HG03558 (cell line): ENCODE results near the gene AGBL4.

Experiments
- ATAC-seq: cut with Tn5 transposase; IDR thresholded peaks from one replicate; pipeline ENCODE4 v1.9.1; 2021; ENCODE audit warnings: moderate number of reproducible peaks; ENCODE audit not compliant: unreplicated experiment; ENCODE audit errors: extremely low read depth

AGBL4 gene

DNA sequence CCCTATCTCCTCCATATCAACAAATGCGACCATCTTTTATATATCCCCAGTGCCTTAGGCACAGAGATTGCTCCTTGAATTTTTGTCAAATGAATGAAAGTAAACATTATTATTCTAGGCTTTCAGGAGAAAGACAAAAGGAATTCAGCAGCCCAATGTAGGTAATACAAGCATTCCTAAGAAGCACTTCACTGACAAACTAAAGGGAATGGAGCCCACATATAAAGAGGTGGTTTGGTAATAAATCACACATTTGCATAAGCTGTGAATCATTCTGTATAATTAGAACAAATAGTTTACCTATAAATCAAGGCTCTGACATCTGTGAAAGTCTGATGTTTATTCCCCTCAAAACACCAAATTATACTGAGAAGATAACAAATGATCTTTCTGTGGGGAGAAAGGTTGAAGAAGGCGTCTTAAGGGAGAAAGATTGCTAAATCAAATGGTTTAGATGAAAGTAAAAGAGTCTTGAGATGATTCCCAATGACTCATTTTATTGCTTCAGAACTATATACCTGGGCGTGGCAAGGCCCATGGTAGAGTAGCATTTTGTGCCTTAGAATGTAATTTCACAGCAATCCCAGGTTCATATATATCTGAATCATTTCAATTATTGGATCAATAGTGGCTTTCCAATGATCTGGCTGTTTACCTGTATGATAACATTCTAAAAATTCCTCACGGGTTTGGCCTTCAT, 558.1 kb downstream of the AGBL4 start:
- ATAC-seq, result no peak

DNA sequence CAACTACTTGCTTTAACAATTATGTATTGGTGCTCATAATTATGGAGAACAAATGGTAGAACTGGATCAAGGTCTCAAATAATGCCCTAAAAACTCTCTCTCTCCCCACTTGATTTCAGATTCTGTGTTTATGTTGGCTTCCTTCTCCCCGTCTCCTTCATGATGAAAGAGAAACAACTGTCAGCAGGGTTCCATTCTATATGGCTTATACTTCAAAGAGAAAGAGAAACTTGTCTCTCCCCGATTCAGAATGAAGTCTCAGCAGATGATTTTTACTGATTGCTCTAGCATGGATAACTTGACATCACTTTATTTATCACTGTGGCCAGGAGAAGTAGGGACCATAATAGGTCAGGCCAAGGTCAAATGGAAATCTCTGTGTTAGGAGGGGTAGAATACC, 575.6 kb downstream of the AGBL4 start:
- ATAC-seq, result no peak

DNA sequence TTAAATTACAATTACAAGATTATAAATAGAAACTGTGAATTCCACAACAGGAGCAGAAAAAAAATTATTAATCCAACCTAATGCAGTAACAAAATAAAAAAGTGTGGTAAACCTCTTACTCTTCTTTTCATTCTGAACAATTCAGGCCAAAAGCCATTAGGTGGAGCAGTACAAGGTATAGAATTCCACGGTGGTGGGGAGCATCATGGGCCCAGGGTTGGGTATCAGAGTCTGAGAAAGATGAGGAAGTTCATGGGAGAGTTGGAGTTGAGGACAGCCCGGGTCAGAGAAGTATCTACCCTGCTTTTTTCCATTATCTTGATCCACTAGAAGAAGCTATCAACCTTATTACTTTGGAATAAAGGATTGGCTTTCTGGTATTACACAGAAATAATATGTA, 586.9 kb downstream of the AGBL4 start:
- ATAC-seq, result no peak

DNA sequence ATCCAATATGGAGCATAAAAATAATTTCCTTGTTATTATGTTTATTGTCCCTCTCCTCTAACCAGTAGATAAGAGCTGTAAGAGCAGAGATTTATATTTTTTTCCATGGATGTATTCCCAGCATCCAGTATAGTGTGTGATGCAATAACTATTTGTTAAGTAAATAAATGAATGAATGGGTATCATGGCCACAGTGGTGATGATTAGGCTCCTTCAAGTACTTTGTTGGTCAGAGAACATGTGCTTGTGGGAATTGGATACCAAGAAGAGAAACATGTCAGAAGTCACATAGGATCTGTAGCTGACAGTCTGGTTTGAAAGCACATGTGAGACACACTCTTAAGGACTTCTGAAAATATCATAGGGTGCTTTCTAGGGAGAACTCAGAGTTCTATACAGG, 588.5 kb downstream of the AGBL4 start:
- no peak for ATAC-seq

DNA sequence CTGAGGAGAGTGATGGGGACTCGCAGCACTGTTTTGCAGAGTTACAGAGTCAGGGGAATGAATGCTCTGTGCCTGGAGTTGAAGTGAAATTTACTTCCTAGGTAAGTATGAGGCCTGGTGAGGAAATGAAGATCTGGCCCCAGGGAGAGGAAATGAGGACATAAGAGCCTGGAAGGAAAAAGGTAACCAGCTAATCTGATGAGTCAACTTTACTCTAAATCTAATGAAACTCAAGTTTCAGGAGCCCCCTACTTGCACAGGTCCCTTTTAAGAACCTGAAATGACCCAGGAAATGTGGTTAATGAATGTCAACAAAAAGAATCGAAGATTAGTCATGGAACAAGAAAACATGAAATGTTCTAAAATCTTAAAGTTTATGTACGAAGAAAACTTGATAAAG, 599.0 kb downstream of the AGBL4 start:
- no peak for ATAC-seq

DNA sequence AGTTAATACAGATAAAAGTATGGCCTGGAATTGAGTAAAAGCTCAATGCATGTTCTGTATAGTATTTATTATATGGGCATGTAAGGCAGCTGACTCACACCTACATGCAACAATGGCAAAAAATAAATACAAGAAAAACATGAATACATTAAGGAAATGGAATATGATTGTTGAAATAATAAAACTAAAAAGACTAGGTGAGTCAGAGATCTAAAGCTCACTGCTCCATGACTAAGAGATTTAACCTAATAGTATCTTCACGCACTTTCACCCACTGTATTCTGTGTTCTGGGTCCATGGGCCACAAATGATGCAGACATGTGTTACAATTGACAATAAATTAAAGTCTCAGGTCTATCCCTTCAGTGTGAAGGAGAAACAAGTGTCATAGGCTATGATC, 607.0 kb downstream of the AGBL4 start:
- no peak for ATAC-seq

DNA sequence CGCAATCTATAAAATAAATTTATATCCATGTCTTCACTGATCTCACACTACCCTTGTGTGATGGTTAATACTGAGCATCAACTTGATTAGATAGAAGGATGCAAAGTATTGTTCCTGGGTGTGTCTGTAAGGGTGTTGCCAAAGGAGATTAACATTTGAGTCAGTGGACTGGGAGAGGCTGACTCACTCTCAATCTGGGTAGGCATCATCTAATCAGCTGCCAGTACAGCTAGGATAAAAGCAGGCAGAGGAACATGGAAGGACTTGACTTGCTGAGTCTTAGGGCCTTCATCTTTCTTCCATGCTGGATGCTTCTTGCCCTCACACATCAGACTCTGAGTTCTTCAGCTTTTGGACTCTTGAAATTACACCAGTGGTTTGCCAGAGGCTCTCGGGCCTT, 615.4 kb downstream of the AGBL4 start:
- ATAC-seq, result no peak

DNA sequence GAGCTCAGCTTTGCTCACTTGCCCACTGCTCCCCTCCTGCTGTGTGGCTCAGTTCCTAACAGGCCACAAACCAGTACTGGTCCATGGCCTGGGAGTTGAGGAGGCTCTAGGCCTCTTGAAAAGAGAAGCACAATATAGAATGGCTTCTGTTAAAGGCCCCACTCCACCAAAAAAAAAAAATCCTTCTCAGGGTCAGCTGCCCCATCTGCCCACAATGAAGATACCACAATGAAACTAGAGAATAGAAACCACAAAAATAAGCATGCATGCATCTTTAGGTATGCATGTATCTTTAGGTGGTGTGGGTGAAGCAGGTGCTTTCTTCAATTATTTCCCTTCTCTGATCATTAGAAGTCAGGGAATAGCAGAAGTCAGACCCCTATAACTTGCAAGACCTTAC, 626.7 kb downstream of the AGBL4 start:
- no peak for ATAC-seq

DNA sequence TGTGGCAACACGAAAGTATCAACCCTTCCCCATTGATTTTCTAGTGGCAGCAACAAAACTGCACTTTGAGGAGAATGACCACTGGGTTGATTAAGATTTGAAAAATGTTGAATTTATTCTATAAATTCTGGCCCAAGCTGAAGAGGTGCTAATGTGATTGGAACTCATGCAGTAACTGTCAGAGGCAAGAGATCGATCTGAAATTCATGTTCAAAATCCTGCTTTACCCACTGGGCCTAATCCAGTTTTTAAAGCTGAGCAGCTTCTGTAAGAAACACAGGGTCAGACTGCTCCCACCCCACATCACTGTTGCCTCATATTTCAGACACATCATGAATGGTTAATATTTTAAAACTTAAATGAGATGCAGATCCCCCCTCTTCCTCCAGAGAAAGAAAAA, 629.6 kb downstream of the AGBL4 start:
- no peak for ATAC-seq

DNA sequence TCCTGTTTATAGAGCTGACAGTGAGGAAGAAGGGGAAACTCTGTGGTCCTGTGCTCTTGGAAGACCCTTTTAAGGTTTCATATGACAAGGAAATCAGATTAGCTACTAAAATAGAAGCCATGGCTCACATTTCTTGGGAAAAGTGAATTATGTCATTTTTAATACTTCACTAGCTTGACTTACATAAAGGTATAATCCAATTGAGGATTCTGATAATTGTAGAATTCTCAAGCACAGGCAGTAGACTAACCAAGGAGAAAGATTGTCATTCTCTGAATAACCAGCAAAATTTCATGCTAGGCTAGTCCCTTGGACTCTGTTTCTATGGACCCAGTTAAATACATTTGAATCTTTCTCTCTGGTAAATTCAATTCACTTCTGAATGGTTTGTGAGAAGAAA, 634.1 kb downstream of the AGBL4 start:
- no peak for ATAC-seq

DNA sequence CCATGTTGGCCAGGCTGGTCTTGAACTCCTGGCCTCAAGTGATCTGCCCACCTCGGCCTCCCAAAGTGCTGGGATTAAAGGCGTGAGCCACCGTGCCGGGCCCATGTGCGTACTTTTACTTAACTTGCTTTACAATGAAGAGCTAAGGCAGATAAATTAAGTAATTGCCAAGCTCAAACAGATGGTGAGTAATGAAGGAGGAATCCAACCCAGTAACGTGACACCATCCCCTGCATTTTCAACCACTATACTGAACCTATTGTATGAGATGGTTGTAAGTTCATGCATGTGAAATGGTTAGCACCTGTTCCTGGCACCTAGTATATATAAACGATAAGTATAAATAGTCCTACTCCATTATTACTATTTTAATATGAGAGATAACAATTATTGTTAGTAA, 659.1 kb downstream of the AGBL4 start:
- ATAC-seq, result no peak

DNA sequence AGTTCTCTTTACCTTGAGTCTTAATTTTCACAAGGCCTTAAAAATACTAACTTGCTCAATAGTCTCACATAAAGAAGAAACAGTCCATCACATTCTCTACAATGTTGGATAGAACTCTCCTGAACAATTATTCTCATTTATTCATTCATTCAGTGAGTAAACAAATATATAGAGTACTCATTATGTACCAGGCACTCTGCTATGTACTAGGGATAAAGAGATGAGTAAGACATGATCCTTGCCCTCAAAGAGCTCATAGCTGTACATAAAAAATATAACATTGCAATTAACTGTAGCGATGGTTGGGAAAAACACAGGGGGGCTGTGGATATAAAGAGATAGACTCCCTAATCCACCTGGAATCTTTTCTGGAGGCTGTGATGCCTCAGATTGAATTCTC, 660.1 kb downstream of the AGBL4 start:
- no peak for ATAC-seq

DNA sequence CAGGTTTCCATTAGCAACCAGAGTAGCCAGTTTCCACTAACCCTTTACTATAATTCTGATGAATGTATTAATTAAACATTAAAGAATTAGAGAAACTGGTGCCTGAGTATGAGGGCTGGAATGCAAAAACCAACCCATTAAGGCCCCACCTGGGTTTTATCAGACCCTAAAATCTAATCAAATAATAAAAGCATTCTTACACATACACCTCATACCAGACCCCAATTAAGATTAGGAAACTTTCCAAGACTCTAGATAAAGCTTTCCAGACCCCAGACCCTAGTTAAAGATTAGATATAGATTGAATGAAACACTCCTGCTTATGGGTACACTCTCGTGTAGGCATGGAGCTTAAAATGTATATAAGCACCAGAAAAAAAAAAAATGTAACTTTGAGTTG, 665.7 kb downstream of the AGBL4 start:
- no peak for ATAC-seq

DNA sequence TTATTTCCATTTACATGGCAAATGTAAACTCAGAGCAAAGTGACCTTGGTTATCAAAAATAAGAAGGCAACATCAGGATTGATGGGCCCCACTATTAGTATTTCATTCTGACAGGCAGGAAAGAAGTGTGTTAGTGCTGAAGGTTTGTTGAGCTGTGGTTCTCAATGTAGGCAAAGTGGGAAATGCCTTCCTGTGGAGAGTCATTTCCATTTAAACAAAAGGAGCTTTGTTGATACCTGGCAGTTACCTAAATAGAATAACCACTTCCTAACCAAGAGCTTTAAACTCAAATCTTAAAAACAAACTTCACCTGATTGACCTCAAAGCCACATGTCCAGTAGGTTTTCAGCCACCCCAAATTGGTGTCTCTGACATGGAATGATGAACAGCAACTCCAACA, 667.2 kb downstream of the AGBL4 start:
- no peak for ATAC-seq

DNA sequence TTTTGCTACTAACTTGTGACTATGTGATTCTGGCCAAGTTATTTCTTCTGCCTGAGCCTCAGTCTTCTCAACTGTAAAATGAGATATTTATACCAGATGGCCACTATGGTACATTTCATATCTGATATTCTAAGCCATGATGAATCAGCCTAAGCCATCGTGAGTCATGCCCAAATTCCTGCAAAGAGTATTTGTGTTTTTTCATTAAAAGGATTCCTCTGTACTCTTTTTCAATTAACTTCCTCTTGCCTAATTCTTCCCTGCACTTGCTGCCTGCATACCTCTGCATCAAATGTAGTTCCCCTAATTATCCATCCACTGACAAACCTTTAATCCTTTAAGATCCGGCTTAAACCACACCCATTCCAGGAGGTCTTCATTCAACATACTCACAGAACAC, 672.0 kb downstream of the AGBL4 start:
- no peak for ATAC-seq

DNA sequence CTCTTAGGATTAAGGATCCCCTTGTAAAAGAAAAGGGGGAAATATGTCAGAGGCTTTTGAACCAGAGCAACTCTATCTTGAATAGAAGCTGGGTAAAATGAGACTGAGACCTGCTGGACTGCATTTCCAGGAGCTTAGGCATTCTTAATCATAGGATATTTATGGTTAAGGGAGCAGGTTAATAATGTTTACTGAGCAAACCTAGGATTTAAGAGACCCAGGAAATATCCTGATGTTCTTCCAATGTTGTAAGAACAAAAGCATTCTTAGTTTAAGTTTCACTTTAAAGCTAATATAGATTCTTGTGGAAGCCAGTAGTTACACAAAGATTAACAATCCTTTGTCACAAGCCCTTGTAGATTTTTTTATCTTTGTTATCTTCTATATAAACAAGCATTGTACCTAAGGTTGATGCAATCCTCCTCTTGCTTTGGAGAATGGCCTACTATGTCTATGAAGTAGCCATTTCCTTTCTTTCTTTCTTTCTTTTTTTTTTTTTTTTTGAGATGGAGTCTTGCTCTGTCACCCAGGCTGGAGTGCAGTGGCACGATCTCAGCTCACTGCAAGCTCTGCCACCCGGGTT, 676.9 kb downstream of the AGBL4 start:
- no peak for ATAC-seq

DNA sequence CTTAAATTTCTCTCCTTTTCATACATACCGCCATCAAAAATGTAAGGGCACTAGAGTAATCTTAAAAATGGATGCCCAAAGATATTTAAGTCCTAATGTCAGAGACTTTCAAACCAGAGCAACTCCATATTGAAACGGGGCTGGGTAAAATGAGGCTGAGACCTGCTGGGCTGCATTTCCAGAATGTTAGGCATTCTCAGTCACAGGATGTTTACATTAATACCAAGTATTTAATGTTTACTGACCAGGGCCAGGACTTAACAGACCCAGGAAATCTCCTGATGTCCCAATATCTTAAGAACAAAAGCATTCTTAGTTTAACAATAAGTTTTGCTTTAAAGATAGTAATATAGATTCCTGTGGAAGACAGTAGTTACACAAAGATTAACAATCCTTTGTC, 683.2 kb downstream of the AGBL4 start:
- ATAC-seq, result no peak

DNA sequence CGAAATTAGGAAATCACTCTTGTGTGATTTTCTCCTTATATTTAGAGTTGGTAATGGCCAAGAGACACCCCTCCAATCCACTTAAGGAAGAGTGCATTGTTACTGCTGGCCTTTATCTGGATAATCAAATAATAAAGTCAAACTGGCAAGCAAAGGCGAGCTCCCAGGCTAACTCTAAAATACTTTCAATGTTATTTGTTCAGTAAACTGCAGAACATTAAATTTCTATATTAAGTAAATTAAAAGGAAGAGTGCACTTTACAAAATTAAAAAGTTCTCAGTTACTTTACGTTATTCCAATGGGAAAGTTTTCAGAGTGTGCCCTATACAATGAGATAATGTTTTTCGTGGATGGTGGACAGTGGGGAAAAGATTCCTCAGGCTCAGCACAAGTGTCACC, 684.7 kb downstream of the AGBL4 start:
- ATAC-seq, result no peak

DNA sequence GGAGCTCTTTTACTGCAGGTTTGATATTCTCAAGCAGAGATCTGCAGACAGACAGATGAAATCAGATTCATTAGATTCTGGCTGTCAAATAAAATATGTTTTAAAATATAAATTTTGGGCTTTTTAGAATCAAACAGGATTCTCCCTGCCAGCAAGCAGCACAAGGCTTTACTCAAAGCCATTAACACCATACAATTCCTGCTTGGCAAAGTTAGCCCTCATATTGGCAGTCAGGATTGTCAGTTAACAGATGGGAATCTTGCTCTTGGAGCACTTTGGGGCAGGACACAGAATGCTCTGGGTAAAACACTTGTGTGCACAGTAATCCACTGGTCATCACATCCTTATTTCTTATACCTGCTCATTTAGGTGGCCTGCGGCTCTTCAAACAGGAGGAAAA, 686.5 kb downstream of the AGBL4 start:
- no peak for ATAC-seq

DNA sequence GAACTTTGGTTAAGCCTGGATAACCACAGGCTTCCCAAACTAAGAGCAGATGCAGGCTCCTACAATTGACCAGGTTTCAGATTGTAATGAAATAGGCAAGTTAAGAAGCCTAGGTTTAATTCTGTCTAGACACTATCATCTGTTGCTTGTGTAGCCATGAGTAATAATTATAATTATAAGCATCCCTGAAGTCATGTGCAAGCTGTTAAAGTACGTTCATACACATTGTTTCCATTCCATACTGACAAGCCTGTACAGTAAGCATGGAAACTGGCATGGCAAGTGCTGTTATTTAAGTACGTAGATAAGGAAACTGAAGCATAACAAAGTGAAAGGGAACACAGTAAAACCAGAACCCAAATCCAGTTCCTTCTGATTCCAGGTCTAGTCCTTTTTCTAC, 689.8 kb downstream of the AGBL4 start:
- no peak for ATAC-seq

DNA sequence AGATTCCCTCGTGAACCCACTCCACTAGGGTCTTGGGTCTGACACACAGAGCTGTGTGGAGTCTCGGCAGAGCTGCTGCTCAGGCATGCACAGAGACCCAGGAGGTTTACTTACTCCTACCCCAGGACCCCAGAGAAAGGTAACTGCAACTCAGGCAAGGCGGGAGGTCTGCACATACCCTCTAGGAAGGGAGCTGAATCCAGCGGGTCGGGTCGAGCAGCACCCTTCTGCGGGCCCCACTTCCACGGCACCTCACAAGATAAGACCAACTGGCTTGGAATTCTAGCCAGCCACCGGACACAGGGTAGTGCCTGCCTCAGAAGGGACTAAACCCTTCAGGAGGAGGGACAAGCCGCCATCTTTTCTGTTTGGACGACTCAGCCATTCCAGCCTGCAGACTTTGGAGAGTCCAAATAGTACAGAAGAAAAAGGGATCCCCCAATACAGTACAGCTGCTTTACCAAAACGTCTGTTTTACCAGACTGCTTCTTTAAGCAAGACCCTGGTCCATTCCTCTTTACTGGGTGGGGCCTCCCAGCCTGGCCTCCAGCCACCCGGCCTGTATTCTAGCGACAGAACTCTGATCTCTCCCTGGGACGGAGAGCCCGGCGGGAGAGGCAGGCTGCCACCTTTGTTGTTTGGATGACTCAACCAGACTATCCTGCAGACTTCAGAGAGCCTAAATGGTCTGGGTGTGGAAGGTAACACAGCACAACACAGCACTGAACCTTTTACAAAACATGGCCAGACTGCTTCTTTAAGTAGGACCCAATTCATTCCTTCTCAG, 692.5 kb downstream of the AGBL4 start:
- ATAC-seq, result no peak
